ENCODE results near the gene NUP188. TPM values are rescaled to one million over a fixed set of nuclear protein-coding genes. Genes with fewer than 3 reads are reported as not detected.
A peak's percentile ranks its signal among the peaks of the same experiment; 100 is the strongest.

The NUP188 gene
- total RNA-seq, 6 experiments from 2014 or later: 42.1 to 58.2 (median 54.2) TPM

DNA sequence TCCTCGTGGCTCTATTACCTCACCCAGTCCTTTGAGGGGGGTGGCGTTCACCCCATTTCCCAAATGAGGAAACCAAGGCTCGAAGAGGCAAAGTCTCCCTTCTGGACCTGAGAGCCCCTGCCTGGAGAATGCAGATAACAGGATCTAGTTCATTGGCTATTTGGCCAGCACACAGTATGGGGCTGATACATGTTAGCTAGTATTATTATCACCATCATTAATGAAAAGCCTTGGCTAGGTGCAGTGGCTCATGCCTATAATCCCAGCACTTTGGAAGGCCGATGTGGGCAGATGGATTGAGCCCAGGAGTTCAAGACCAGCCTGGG is 76.4 kb downstream of the NUP188 start:
- H3K4me3 Mint-ChIP-seq: no peak overlapping the region
- H3K4me1 Mint-ChIP-seq (ENCODE audit: low read depth): peaks cover 41% of the 10 kb centered on the region
- peaks cover 2% of the 10 kb centered on the region; the same call in 1 of the 2 replicates for H3K27me3 Mint-ChIP-seq (ENCODE audit: insufficient read depth)
- H3K9me3 Mint-ChIP-seq: no peaks in the 10 kb centered on the region
- DNase-seq: no peak
- TF ChIP-seq, protein P1, sequence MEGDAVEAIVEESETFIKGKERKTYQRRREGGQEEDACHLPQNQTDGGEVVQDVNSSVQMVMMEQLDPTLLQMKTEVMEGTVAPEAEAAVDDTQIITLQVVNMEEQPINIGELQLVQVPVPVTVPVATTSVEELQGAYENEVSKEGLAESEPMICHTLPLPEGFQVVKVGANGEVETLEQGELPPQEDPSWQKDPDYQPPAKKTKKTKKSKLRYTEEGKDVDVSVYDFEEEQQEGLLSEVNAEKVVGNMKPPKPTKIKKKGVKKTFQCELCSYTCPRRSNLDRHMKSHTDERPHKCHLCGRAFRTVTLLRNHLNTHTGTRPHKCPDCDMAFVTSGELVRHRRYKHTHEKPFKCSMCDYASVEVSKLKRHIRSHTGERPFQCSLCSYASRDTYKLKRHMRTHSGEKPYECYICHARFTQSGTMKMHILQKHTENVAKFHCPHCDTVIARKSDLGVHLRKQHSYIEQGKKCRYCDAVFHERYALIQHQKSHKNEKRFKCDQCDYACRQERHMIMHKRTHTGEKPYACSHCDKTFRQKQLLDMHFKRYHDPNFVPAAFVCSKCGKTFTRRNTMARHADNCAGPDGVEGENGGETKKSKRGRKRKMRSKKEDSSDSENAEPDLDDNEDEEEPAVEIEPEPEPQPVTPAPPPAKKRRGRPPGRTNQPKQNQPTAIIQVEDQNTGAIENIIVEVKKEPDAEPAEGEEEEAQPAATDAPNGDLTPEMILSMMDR (IDR thresholded peaks at IDR 0.05): no peak
- H3K36me3 Mint-ChIP-seq (ENCODE audit: low read depth): no peaks in the 10 kb centered on the region
- H3K27ac Mint-ChIP-seq: peak overlapping the region; percentile 68

DNA sequence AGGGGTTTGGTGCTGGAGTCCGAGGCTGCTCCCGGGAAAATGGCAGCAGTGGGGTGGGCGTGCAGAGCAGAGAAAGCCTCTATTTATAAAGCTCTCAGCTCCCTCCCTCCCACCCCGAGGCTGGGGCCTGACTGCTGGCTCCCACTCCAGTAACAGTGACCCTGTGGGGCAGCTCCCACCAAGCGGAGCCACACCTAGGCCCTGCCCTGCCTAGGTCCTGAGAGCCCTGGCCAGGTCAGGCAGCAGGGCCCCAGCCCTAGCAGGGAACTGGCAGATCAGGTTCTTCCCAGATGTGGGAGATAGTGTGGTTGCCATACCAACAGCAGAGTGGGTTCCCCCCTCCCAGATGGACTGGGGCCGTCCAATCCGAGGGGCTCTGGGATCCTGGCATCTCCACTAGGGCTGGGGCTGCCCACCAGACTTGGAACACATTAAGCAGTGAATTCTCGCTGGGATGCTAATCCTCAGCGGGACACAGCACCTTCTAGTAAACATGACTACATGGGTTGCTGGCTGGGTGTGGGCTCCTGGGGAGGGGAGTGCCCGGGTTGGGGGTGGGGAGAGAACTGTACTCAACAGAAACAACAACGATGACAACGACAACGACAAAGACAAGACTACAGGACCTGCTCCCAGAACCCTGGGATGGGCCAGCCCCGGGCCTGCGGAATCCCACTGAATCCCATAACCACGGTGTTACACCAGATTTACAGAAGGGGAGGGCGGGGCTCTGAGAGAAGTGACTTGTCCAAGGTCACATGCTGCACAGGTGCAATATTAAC is 79.1 kb downstream of the NUP188 start:
- no peak for DNase-seq
- peaks cover 2% of the 10 kb centered on the region; the same call in 1 of the 2 replicates for H3K27me3 Mint-ChIP-seq (ENCODE audit: insufficient read depth)

DNA sequence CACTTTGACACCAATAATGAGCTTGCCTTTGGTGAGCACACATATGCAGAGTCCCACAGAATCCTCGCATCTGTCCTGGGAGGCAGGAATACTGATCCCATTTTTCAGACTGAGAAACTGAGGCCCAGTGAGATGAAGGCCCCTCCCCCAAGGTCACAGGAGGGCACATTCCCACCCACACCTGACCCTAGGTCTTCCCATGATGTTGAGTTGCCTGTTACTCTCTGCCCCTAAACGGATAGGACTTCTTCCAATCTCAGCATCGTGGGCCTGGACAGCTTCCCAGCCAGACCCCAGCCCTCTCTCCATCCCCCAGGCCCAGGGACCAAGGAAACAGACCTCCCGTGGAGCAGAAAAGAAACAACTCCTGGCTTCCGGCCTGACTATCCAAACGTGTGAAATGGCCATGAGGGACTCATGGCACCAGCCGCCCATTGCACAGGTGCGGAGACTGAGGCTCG is 79.8 kb downstream of the NUP188 start:
- TF ChIP-seq, protein P1 (IDR thresholded peaks at IDR 0.05): no peak
- DNase-seq: no peak
- H3K4me3 Mint-ChIP-seq: peak overlapping the region; percentile 88
- H3K9me3 Mint-ChIP-seq: no peaks in the 10 kb centered on the region
- H3K36me3 Mint-ChIP-seq (ENCODE audit: low read depth): no peaks in the 10 kb centered on the region
- peaks cover 2% of the 10 kb centered on the region; the same call in 1 of the 2 replicates for H3K27me3 Mint-ChIP-seq (ENCODE audit: insufficient read depth)
- H3K27ac Mint-ChIP-seq: peak overlapping the region; percentile 27; the same call in 1 of the 2 replicates
- H3K4me1 Mint-ChIP-seq (ENCODE audit: low read depth): peaks cover 37% of the 10 kb centered on the region

More for the DNA sequence above, 79.1 kb downstream of the NUP188 start:
- H3K4me3 Mint-ChIP-seq: peak overlapping the region; percentile 88
- TF ChIP-seq, protein P1 (IDR thresholded peaks at IDR 0.05): no peak
- H3K9me3 Mint-ChIP-seq: no peaks in the 10 kb centered on the region
- no peaks in the 10 kb centered on the region for H3K36me3 Mint-ChIP-seq (ENCODE audit: low read depth)
- H3K27ac Mint-ChIP-seq: 0 out of 2 replicates have a peak overlapping the region, but pooled peaks have one; percentile 27
- peaks cover 41% of the 10 kb centered on the region for H3K4me1 Mint-ChIP-seq (ENCODE audit: low read depth)

DNA sequence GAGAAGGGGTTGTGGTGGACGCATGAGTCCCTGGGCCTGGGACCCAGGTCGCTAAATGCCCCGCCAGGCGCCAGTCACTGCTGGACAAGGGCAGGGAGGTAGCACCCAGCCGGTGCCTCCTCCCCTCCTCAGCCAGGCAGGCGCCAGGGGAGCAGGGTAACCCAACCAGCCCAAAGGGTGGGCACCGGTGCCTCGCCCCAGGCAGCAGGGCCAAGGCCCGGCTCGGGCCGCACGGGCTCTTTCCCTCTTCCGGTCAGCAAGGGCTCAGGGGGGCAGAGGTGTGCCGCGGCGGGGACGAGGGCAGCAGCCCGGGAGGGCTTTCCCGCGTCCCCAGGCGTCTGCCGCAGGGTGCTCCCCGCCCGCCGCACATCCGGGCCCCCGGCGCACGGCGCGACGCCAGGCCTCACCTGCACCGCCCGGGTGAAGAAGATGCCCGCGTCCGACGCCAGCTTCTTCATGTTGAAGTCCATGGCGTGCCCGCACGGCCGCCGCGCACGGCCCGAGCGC is 80.2 kb downstream of the NUP188 start:
- peaks cover 32% of the 10 kb centered on the region for H3K4me1 Mint-ChIP-seq (ENCODE audit: low read depth)
- peaks cover 3% of the 10 kb centered on the region; the same call in 1 of the 2 replicates for H3K27me3 Mint-ChIP-seq (ENCODE audit: insufficient read depth)
- 0 out of 2 replicates have a peak overlapping the region, but pooled peaks have one; percentile 27 for H3K27ac Mint-ChIP-seq
- no peaks in the 10 kb centered on the region for H3K36me3 Mint-ChIP-seq (ENCODE audit: low read depth)
- no peak for DNase-seq
- no peaks in the 10 kb centered on the region for H3K9me3 Mint-ChIP-seq
- TF ChIP-seq, protein P1 (IDR thresholded peaks at IDR 0.05): no peak
- peak overlapping the region; percentile 88 for H3K4me3 Mint-ChIP-seq

DNA sequence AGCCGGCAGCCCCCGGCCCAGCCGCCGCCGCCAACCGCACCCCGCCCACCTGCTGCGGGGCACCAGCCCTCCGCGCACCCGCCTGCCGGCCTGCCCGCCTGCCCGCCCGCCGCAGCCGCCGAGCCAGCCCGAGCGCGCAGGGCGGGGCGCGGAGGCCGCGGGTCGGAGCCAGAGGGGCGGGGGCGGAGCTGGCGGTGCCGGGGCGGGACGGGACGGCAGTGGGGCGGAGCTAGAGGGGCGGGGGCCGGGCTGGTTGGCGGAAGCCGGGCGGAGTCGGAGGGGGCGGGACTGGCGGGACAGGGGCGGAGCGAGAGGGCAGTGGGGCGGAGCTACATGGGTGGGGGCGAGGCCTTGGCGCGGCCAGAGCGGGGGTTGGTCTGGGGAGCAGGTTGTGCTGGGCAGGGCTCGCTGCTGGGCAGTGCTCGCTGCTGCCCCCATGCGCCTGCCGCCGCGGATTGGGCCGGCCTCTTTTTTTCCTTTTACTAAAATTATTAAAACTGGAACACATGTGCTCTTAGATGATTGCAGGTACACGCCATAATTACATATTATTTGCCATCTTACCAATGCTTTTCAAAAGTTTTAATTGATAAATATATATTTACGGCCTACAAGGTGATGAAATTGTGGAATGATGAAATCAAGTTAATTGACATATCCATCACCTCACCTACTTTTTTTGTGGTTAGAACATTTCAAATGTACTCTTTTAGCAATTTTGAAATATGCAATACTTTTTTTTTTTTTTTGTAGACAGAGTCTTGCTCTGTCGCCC is 80.9 kb downstream of the NUP188 start, which contains the start of gene SH3GLB2:
Gene SH3GLB2 (minus strand): TSS at position 140 of the 775 bp plus-strand sequence. CDS start 177 bp downstream, outside the sequence.
- peak; percentile 94 for DNase-seq
- TF ChIP-seq, protein P1 (IDR thresholded peaks at IDR 0.05): peak; percentile 89
- Mint-ChIP-seq H3K27me3 (ENCODE audit: insufficient read depth) (peaks cover 3% of the 10 kb centered on the region; the same call in 1 of the 2 replicates), H3K4me1 (ENCODE audit: low read depth) (peaks cover 26% of the 10 kb centered on the region), H3K27ac (peak within 1 kb of the TSS; percentile 27; the same call in 1 of the 2 replicates), H3K4me3 (peak within 1 kb of the TSS; percentile 88), H3K9me3 (no peaks in the 10 kb centered on the region), H3K36me3 (ENCODE audit: low read depth) (no peaks in the 10 kb centered on the region)
